Prostate gland (tissue), 2 donors: ENCODE results near the gene CARMIL1.

Experiments
- CTCF ChIP-seq, 4 experiments: fragments of 200-600 bp in 2 of 4; fragments of 450-650 bp in 2 of 4; sonication (generic) in 2 of 4; IDR thresholded peaks; 1 replicate in 3 of 4; 2 replicates in 1 of 4; pipeline ENCODE4 v1.5.1; 2016 to 2019; ENCODE audit warnings: antibody characterized with exemption in 4 of 4, mild to moderate bottlenecking in 2 of 4, moderate library complexity in 2 of 4
- POLR2A ChIP-seq: fragments of 450-650 bp; IDR thresholded peaks from one replicate; pipeline ENCODE4 v1.6.1; 2016; ENCODE audit warnings: antibody characterized with exemption, mild to moderate bottlenecking

- TF ChIP-seq CTCF (IDR thresholded peaks at IDR 0.05) (no peak), POLR2A (no peak)
Measured at GRCh38 chr6:25404693-25405169, 125.6 kb downstream of the CARMIL1 start.
